Caco-2 (cell line): Measurements from ENCODE around the gene MCAT. TPM values are rescaled to one million over a fixed set of nuclear protein-coding genes. Genes with fewer than 3 reads are reported as not detected.

Experiments
- BruUV-seq: library from RNA; stranded (reverse); fragments of 400-500 nt; replicated peaks from 2 replicates; lab custom pipeline; 2021; lab: Mats Ljungman, UMichigan
- CTCF ChIA-PET: fragments of 300-600 bp; sonication (Branson Sonifier 250); formaldehyde crosslinking; loops from one replicate; lab custom pipeline; 2022; ENCODE audit warnings: antibody characterized with exemption; lab: Charles Lee
- POLR2A ChIA-PET: fragments of 300-600 bp; sonication (Branson Sonifier 250); formaldehyde crosslinking; loops from one replicate; lab custom pipeline; 2022; ENCODE audit warnings: antibody characterized with exemption; lab: Charles Lee
- DNase-seq, 2 experiments: peaks; one replicate each; pipeline versions ENCODE4 v3.0.0 to v3.0.0-alpha.2; 2020 to 2022
- H3K27me3 ChIP-seq: replicated peaks from 2 replicates; pipeline ENCODE4 v1.6.0; 2011; ENCODE audit warnings: low read length; ENCODE audit not compliant: control insufficient read depth, insufficient read depth
- H3K36me3 ChIP-seq: 2 replicates; pipeline ENCODE4 v1.5.1; 2011; ENCODE audit warnings: low read length; ENCODE audit not compliant: control insufficient read depth, insufficient read depth
- H3K4me1 ChIP-seq: fragments of 250-450 bp; sonication (Bioruptor Pico); 2 replicates; pipeline ENCODE4 v1.5.1; 2020; ENCODE audit warnings: mild to moderate bottlenecking
- H3K4me3 ChIP-seq: 2 replicates; pipeline ENCODE4 v1.5.1; 2011; ENCODE audit warnings: low read depth, mild to moderate bottlenecking, control low read depth, low read length
- H3K9me3 ChIP-seq: fragments of 250-450 bp; sonication (Bioruptor Pico); 2 replicates; pipeline ENCODE4 v1.5.1; 2020; ENCODE audit warnings: mild to moderate bottlenecking, moderate library complexity
- H3K27ac Mint-ChIP-seq: one replicate; pipeline ENCODE4 v1.8.0; 2022; ENCODE audit warnings: mixed read lengths; ENCODE audit not compliant: unreplicated experiment
- H3K27me3 Mint-ChIP-seq: one replicate; pipeline ENCODE4 v1.8.0; 2022; ENCODE audit warnings: mixed read lengths; ENCODE audit not compliant: insufficient read depth, unreplicated experiment
- H3K36me3 Mint-ChIP-seq: one replicate; pipeline ENCODE4 v1.8.0; 2022; ENCODE audit warnings: mild to moderate bottlenecking, mixed read lengths; ENCODE audit not compliant: insufficient read depth, unreplicated experiment
- H3K4me1 Mint-ChIP-seq: one replicate; pipeline ENCODE4 v1.8.0; 2022; ENCODE audit warnings: low read depth, mixed read lengths; ENCODE audit not compliant: unreplicated experiment
- H3K4me3 Mint-ChIP-seq: one replicate; pipeline ENCODE4 v1.8.0; 2022; ENCODE audit warnings: mild to moderate bottlenecking, moderate library complexity, mixed read lengths; ENCODE audit not compliant: unreplicated experiment
- H3K9me3 Mint-ChIP-seq: one replicate; pipeline ENCODE4 v1.8.0; 2022; ENCODE audit warnings: mixed read lengths; ENCODE audit not compliant: unreplicated experiment
- CTCF ChIP-seq, 2 experiments: fragments of 200-600 bp in 1 of 2; IDR thresholded peaks; 1 replicate in 1 of 2; 2 replicates in 1 of 2; pipeline versions ENCODE4 v1.5.1 to v1.8.0; 2011 to 2022; ENCODE audit warnings: antibody characterized with exemption in 1 of 2, control low read depth in 1 of 2, inconsistent platforms in 1 of 2, low read depth in 1 of 2, low read length in 1 of 2, mild to moderate bottlenecking in 1 of 2, moderate library complexity in 1 of 2; ENCODE audit not compliant: insufficient read depth in 1 of 2, severe bottlenecking in 1 of 2, unreplicated experiment in 1 of 2
- intact Hi-C: fragments of 100-400 bp; cut with micrococcal nuclease; formaldehyde crosslinking; loops from one replicate; pipeline ENCODE4 v1.10.0; 2022; ENCODE audit not compliant: unreplicated experiment
- total RNA-seq: library from RNA; stranded (reverse); gene quantifications from 2 replicates; pipeline ENCODE4 v1.2.3, GENCODE V29; 2022

MCAT gene
- total RNA-seq, 1 experiment from 2014 or later = 23.5 TPM

- Mint-ChIP-seq H3K4me3 (no peak overlapping the region), H3K27me3 (no peaks in the 10 kb centered on the region), H3K36me3 (peaks cover 77% of the 10 kb centered on the region), H3K27ac (peak overlapping the region; percentile 39), H3K4me1 (no peaks in the 10 kb centered on the region), H3K9me3 (no peaks in the 10 kb centered on the region)
- Histone ChIP-seq H3K4me1 (no peaks in the 10 kb centered on the region), H3K4me3 (no peak overlapping the region), H3K27me3 (no peaks in the 10 kb centered on the region), H3K36me3 (peaks cover 6% of the 10 kb centered on the region), H3K9me3 (no peaks in the 10 kb centered on the region)
- TF ChIP-seq CTCF (IDR thresholded peaks at IDR 0.05; ENCODE audit: insufficient read depth in 1 of 2, low read depth in 1 of 2, low read length in 1 of 2, severe bottlenecking in 1 of 2, unreplicated experiment in 1 of 2) = no peak
- BruUV-seq = no TSS peak
- ChIA-PET POLR2A (no interaction called here), CTCF (interaction anchor here (0.6 kb wide), 1 partner anchor 33 kb away, joined by 7 read pairs; no protein-coding TSS in a partner anchor)
- DNase-seq = no peak
- intact Hi-C loops = no loop called here
Measured at GRCh38 chr22:43136801-43137200, 6.4 kb downstream of the MCAT start.

- no peak overlapping the region for H3K4me3 Mint-ChIP-seq
- Histone ChIP-seq H3K9me3 (no peaks in the 10 kb centered on the region), H3K4me1 (no peaks in the 10 kb centered on the region), H3K27me3 (no peaks in the 10 kb centered on the region), H3K36me3 (peaks cover 6% of the 10 kb centered on the region), H3K4me3 (no peak overlapping the region)
- H3K9me3 Mint-ChIP-seq = no peaks in the 10 kb centered on the region
- H3K27me3 Mint-ChIP-seq = no peaks in the 10 kb centered on the region
- no peaks in the 10 kb centered on the region for H3K4me1 Mint-ChIP-seq
- DNase-seq = peak in 1 of 2 experiments; percentile 68
- intact Hi-C loops = no loop called here
- ChIA-PET POLR2A (no interaction called here), CTCF (interaction anchor here (0.6 kb wide), 1 partner anchor 33 kb away, joined by 7 read pairs; no protein-coding TSS in a partner anchor)
- BruUV-seq = no TSS peak
- H3K27ac Mint-ChIP-seq = peak overlapping the region; percentile 39
- peak; percentile 66 to 70 for TF ChIP-seq CTCF (IDR thresholded peaks at IDR 0.05; ENCODE audit: insufficient read depth in 1 of 2, low read depth in 1 of 2, low read length in 1 of 2, severe bottlenecking in 1 of 2, unreplicated experiment in 1 of 2)
- peaks cover 81% of the 10 kb centered on the region for H3K36me3 Mint-ChIP-seq
Measured at GRCh38 chr22:43136255-43136654, 6.9 kb downstream of the MCAT start.

GRCh38 chr22:43135565-43135964 lies 7.6 kb downstream of the MCAT start:
- peaks cover 1% of the 10 kb centered on the region; the same call in 1 of the 2 replicates for H3K36me3 ChIP-seq
- Mint-ChIP-seq H3K27me3 (no peaks in the 10 kb centered on the region), H3K4me1 (no peaks in the 10 kb centered on the region), H3K4me3 (no peak overlapping the region), H3K9me3 (no peaks in the 10 kb centered on the region), H3K27ac (peak overlapping the region; percentile 39), H3K36me3 (peaks cover 77% of the 10 kb centered on the region)
- H3K9me3 ChIP-seq = no peaks in the 10 kb centered on the region
- intact Hi-C loops = no loop called here
- POLR2A ChIA-PET = no interaction called here
- CTCF ChIA-PET = interaction anchor here (0.7 kb wide), 1 partner anchor 28 kb away, joined by 4 read pairs; no protein-coding TSS in a partner anchor
- no peaks in the 10 kb centered on the region for H3K4me1 ChIP-seq
- BruUV-seq = no TSS peak
- H3K27me3 ChIP-seq = no peaks in the 10 kb centered on the region
- H3K4me3 ChIP-seq = no peak overlapping the region
- TF ChIP-seq CTCF (IDR thresholded peaks at IDR 0.05; ENCODE audit: insufficient read depth in 1 of 2, low read depth in 1 of 2, low read length in 1 of 2, severe bottlenecking in 1 of 2, unreplicated experiment in 1 of 2) = no peak
- DNase-seq = no peak
